Activated CD8-positive, alpha-beta memory T cell treated with anti-CD3 and anti-CD28 coated beads, Interleukin-2, amount 50 U/mL, for 48 hours (primary cell): ENCODE measurements around the gene ADNP.

Experiments
- DNase-seq: peaks from one replicate; pipeline ENCODE4 v3.0.0-alpha.2; 2020

The ADNP gene

DNA sequence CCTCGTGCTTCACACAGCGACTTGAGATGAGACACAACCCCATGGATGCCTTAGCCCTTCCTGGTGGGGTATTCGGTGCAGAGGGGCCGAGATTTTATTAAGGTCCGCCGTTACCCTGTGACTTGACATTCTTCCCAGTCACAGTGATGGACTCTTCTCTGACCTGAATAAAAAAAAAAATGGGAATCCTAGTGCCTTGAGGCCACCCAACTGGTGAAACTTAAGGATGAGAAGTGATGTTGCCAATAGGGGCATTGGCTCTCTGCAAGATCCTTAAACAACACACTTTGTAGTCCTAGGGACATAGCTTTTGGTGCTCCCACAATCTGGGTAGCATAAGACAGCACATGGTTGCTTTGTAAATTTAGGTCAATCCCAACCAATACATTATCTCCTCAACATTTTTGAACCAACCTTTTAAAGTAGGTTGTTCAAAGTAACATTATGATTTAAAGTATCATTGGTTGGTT is 814 bp upstream of the ADNP start:
- no peak for DNase-seq

DNA sequence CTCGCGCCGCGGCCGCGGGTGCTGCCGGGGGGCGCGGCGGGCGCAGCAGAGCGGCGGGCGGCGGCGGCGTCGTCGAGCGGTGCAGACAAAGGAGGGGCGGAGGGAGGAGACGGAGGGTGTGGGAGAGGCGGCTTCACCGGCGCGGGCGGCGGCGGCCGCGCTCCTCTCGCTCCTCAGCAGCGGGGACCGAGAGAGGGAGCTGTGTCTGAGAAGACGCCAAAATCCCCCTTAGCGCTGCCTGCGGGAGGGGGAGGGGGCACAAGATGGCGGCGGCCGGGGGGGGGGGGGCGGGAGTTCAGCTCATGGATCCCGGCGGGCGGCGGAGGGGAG is 296 bp downstream of the ADNP start:
- DNase-seq = no peak

DNA sequence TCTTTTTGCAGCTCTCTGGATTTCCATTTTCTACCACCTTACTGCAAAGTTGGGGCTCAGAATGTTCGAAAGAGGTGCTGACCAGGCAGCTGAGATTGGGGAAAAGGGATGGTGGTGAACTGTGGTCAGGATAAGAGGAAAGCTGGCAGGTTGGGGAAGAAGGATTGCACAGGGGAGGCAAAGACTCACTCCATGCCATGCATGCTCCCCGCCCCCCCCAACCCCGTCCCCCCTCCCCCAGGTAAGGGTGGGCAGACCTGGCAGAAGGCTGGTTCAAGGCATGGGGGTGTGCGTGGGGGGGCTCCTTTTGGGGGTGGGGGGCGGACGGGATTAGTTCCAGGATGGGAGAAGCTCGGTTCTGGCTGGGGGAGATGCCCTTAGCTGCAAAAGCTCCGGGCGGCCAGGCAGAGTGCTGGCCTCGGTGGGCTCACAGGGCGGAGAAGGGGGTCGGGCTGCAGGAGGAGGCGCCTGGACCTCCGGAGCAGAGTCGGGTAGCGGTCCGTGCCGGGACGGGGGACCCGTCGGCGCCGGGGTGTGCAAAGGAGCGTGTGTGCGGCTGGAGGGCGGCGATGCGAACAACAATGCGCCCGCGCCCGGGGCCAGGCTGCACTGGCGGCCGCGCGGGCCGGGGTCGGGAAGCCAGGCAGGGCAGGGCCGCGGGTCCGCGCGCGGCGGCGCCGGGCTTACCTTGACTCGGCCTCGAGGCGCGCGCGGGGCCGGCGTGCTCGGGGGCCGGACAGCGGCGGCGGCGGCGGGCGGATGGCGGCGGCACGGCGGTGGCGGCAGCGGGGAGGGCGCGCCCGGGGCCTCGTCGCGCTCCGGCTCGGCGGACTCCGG is 880 bp downstream of the ADNP start:
- peak; percentile 67 for DNase-seq

DNA sequence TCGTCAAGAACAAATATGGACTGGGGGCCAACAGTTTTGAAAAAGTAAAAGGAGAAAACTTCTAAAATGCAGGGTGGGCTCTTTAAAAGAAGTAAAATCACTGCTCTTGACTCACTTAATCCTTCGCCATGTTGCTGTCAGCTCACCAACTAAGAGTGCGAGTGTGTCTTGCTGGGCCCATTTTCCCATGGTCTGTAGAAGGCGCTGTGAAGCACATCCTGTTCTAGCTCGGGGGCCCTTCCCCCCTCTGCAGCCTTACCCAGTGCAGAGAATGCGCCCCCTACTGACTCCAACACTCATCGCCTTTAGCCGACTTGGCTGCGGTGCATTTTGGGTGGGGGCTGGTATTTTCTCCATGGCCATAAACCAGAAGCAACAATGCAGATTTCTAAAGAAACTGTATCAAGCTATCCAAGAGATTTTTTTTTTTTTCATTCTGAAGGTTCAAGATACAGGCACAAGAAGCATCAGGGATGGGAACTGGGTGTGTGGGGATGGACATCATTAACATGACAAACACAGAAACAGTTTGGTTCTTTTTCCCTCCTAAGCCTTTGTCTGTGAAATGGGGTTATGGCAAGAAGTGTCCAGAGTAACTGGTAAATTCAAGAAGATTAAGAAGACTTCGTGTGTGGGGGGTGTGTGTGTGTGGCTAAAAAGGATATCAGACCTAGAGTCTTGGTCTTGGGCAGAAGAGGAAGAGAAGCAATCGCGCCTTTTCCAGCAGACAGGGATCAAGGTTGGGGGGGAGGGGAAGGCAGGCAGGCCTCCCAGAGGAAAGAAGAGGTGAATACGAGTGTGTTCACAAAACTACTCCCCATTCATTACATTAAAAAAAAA is 1.7 kb downstream of the ADNP start:
- DNase-seq = peak; percentile 92

DNA sequence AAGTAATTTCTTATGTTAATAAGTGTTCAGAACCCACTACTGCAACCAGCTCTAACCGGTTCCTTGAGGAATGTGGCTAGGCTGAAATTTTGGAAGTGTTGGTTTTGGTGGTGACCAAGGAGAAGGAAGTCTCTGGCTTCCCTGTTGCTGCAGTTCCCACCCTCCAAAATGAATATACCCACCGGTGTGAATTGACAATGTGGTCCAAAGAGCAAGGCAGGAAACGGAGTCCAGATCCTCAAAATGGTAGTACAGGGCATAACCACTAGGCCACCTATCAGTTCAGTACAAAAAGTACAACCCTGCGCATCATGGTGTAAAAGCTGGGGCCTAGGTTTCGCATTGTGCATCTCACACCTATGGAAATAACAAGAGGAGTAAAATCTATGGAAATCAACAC is 2.8 kb downstream of the ADNP start:
- no peak for DNase-seq

DNA sequence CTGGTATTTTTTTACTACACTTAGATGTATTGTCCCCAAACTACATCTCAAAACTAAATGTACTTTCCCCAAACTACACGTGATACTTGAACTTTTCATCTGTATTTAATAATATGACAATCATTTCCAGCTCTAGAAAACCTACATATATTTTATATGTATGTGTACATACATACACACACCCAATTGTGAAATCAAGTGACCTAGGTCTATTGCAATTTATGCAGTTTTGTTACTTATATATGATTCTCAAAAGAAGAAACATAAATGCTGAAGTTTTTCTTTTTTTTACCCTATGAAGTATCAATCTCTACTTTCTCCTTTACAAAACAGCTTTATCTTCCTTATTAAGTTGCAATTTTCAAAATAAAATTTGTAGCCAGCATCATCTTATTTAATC is 4.7 kb downstream of the ADNP start:
- DNase-seq = no peak

DNA sequence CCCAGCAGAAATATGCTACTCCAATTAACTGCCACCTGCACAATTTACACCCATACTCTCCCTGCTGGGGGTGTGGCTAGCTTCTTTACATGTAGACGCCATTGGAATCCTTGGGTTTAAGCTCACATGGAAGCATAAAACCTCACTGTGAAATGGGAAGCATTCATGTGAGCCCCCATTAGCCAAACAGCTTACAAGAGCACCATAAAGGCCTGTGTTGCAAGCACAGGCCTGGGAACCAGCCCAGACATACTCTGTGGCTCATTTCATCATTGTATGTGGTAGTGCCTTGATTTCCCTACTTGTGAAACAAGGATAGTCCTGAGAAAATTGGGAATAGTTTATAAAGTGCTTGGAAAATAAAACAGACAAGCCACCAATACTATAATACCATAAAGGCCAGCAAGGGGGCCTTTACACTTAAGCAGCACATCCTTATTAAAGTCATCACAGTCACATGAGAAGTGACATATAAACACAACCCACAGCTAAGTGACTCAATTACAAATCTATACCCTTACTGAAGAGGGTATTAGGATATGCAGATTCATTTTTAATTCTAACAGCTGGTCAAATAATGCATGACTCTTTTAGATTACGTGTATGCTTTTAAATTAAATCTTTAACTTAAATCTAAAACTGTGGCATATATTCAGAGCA is 6.8 kb downstream of the ADNP start:
- DNase-seq = no peak

DNA sequence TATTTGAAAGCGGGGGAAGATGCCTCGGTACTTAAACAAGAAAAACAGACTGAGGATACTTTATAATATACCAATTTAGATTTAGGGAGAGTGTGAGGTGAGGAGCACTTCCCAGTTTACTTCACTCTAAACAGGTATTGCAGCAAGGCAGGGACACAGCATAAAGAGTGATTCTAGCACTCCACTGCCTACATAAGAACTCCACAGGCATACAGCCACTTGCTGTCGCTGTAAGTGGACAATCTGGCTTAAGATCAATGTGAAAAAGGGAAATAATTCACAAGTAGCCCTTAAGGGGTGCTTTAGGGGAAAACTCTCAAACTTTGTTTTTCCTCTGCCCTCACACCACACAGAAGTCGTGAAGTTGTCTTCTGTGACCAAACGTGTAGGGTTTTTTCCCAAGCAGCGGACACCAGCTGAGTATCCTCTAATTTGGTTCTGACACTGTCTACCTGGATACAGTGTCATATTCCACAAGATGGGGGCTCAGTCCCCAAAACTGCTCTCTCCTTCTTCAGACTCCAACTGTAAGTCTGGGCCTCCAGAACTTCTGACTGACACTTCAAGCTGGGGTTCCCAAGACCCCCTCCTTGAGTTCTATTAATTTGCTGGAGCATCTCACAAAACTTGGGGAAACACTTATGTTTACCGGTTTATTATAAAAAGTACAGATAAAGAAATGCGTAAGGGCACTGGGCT is 9.3 kb downstream of the ADNP start:
- DNase-seq = no peak

DNA sequence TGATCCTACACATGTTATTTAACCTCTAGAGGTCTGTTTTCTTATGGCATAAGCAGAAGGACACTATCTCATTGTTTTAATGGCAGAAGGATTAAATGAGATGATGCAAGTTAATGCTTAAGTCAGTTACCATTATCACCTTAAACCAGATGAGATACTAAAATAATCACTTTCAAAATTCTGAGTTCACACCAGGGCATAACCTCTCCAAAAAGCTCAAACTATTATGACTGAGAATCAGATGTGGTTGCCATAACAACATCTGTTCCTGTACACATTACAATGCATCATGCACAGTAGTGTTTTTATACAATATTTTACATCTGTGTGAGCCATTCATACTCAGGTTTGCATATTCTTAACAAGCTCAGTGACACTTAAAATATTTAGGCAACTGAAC is 10.2 kb downstream of the ADNP start:
- DNase-seq = no peak

DNA sequence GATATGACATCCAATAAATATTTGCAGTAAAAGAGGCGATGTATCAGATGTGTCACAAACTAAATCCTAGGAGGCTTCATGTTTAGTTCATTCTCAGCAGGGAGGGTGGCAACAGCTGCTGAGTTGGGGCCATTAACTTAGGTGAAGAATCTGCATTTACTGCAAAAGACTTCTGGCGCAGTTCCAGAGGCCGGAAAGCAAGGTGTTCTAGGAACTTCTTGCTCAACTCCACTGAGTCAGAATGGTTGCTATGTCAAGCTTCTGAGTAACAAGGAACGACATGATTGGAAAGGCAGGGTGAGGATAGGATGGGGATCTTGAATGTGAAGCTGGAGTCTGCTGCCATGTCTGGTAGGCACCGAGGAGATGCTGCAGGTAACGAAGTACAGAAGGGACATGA is 11.7 kb downstream of the ADNP start:
- no peak for DNase-seq

DNA sequence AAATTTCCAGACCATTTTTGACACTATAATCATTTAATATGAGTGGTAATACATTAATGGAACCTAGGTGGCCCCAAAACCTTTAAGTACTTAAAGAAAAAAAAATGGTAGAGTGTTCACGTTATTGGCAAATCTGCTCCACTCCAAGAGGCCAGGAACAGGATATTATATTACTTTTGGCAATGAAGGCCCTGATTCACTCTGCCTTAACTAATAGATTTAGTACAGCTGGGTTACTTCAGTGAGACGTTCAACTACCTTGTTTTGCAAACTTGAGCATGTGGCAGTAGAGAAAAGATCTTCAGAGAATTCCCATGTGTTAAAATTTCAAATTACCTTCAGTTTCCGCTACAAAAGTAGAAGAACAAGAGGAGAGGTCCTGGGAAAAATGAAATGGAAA is 12.8 kb downstream of the ADNP start:
- no peak for DNase-seq

DNA sequence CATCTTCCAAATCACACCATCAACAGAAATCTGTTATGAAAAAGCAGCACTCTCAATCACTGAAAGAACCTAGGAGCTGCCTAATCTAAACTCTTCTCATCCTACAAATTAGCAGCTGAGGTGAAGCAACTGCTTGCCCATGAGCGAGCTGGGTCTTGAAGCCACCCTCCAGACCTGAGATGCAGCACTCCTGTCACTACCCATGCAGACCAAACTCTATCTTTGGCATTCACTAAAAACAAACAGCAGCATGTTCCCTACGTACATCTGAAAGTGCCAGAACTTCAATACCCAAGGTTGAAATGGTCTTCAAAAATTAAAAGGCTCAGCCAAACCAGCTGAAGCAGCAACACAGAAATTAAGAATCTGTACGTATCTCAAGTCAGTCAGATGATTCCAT is 14.3 kb downstream of the ADNP start:
- no peak for DNase-seq

DNA sequence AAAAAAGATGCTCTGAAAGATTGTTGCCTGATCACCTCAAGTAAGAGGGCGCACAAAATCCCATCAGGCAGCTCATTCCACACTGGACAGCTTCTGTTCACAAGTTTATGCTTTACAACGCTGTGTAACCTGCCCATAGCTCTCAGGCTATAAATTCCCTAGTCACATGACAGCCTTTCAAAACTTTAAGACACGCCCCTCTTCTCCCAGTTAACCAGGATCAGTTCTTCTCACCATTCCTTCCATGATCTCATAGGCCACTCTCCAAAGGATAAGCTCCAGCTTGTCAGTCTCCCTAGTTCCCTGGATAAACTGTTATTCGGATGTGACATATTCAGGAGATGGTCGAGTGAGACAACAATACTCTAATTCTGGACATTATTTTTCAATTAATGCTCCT is 15.0 kb downstream of the ADNP start:
- DNase-seq = no peak

DNA sequence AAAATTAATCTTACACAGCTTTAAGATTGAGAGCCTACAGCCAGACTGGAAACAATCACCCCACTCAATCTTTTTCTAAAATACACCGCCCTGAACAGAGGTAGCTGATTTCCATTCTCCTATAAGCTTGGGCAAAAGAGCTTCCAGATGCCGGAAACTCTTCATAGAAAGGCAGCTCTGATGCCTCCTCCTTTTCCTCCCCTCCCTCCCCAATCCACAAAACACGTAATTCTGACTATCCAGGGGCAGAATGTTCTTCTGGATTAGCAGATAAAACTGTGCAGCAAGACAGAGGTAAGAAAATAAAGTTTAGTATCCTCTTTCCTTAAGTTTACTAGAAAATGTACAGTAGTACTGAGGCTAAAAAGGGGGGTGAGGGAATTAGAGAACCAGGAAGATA is 15.8 kb downstream of the ADNP start:
- no peak for DNase-seq

DNA sequence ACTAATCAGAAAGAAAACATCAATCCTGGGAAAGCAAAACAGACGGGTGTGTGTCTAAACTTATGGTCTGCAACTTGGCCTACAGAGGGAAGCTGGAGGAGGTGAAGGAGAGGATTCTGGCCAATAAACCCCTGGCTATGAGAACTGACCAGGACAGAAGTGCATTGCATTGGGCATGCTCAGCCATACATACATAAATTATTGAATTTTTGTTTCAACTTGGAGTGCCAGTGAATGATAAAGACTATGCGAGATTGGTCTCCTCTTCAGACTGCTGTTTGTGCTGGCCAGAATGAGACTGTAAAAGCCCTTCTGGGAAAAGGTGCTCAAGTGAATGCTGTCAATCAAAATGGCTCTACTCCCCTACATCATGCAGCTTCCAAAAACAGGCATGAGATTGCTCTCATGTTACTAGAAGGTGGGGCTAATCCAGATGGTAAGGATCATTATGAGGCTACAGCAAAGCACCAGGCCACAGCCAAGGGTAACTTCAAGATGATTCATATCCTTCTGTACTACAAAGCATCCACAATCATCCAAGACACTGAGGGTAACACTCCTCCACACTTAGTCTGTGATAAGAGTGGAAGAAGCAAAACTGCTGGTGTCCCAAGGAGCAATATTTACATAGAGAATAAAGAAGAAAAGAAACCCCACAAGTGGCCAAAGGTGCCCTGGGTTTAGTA is 17.4 kb downstream of the ADNP start:
- DNase-seq = no peak

DNA sequence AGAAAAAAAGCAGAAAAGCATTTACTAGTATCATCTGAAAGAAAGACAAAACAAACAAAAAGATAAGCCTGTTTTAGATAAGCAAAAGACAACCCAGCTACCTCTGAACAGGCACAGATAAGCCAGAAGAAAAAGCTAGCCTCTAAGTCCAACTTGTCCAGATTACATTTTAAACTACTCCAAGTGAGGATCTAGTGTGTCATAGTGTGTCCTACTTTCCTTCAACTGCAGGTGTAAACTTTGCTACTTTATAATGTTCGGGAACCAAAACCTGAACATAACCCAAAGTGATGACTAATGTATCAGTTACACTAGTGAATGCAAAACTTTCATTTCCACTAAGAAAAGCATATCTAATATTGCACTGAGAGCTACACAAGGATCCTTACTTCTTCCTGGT is 19.5 kb downstream of the ADNP start:
- no peak for DNase-seq

DNA sequence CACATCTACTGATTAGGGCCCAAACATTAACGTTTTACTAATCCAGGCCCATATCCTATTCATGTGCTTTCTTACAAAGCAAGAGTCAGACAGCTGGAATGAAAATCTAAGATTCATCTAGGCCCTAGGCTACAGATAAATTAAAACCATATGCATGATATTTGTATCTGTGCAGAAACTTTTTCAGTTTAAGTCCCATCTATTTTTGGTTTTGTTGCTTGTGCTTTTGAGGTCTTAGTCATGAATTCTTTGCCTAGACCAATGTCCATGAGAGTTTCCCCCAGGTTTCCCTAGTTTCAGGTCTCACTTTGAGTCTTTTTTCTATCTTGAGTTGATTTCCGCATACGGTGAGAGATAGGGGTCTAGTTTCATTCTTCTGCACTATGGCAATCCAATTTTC is 20.2 kb downstream of the ADNP start:
- no peak for DNase-seq

DNA sequence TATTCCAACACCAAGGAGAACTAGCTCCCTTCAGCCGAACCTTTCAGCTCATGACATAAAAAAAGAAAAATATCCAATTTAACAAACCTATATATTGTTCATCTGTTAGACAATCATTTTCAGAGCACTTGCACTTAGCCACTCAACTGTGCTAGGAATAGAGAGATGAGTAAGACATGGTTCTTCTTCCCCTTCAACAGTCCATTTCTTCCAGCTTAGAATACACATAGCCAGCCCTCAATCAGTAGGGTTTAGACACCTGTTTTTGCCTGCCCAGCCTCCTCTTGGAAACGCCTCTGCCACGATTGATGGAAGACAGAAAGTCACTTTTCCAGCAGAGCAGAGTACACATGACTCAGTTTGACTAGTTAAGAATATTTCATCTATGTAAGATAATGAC is 21.8 kb downstream of the ADNP start:
- no peak for DNase-seq

DNA sequence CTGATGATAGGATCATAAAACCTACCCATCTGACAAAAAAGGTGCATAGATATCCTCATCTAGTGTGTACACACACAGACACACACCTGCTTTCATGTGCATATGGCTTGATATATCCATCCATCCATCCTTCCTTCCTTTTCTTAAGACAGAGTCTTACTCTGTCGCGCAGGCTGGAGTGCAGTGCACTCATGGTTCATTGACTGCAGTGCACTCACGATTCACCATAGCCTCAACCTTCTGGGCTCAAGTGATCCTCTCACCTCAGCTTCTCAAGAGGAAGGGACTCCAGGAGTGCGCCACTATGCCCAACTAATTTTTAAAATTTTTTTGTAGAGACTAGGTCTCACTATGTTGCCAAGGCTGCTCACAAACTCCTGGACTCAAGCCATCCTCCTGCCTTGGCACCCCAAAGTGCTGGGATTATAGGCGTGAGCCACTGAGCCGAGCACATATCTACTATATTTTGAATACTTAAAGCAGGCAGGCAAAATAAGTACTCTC is 27.1 kb downstream of the ADNP start:
- DNase-seq = no peak

DNA sequence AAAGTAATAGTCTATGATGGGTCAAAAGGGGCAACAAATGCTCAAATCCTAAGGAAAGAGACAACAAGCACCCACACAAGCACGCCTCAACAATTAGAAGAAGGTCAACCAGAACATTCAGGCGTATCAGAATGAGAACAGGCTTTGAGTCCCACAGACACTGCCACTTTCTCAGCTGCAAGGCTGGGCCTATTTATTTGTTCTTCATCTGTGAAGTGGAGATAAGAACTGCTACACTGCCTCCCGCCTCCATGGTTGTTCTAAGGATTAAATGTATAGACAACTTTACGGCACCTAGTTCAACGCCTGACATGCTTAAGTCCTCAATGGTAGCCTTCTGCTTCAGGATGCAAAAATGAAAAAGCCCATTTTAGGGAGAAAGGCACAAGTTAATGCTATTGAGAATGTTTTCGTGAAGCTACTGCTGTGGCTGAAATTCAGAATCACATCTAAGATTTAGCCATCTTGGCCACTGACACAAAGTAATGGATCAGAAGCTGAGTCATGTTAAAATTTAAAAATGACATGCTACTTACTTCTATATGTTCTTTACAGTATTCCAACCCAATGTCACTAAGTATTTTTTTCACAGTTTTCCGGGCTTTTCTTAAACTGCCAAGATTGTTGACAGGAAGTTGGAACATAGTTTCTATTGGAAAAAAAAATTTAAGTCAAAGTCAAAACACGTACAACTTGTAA is 27.7 kb downstream of the ADNP start:
- DNase-seq = no peak

DNA sequence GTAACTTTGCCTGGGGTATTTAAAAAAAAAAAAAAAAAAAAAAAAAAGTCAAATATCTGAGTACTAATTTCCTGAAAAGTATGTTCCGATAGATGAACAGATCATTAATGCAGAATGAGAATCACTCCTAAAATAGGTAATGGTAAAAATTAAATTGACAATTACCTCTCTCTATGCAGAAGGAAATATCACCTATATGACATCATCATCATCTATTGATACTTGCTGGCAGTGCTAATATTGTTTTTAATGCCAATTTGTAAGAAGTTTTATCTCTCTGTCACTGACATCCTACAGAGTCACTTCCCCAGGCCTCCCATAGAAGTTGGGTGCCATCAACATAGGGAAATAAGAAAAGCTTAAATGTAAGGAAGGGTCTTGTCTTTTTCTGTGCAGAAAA is 29.9 kb downstream of the ADNP start:
- DNase-seq = no peak

DNA sequence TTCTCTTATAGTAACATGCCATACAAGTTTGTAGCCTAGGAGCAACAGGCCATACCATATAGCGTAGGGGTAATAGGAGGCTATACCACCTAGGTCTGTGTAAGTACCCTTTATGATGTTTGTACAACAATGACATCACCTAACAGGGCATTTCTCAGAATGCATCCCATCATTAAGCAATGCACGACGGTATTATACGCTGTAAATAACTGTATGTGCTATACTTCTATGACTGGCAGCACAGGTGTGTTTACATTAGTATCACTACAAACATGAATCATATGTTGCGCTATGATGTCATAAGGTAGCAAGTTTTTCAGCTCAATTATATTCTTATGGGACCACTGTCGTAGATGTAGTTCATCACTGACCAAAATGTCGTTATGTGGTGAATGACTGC is 31.0 kb downstream of the ADNP start:
- no peak for DNase-seq
